Heart right ventricle (tissue), 16 donors: ENCODE measurements around the gene RPS6KA1. TPM values are rescaled to one million over a fixed set of nuclear protein-coding genes. Genes with fewer than 3 reads are reported as not detected.

Source experiments
- ATAC-seq, 8 donors: fragments of 200-7000 bp; cut with Tn5 transposase; one replicate each; pipeline ENCODE4 v1.9.1; 2020; ENCODE audit warnings: mild to moderate bottlenecking in 8 of 8, moderate library complexity in 8 of 8, moderate number of reproducible peaks in 1 of 8
- DNase-seq, 2 donors: peaks; one replicate each; pipeline ENCODE4 v3.0.0-alpha.2; 2020
- H3K27ac ChIP-seq, 10 donors: fragments of 200-600 bp; sonication (generic) in 2 of 10; one replicate each; pipeline versions ENCODE4 v1.5.0 to v1.8.0; 2020 to 2022; ENCODE audit warnings: mild to moderate bottlenecking in 3 of 10
- H3K27me3 ChIP-seq, 7 donors: fragments of 200-600 bp; one replicate each; pipeline ENCODE4 v1.8.0; 2021 to 2022; ENCODE audit warnings: mild to moderate bottlenecking in 2 of 7
- H3K36me3 ChIP-seq, 9 donors: fragments of 200-600 bp; sonication (generic) in 1 of 9; one replicate each; pipeline versions ENCODE4 v1.5.0 to v1.8.0; 2020 to 2022; ENCODE audit warnings: mild to moderate bottlenecking in 2 of 9
- H3K4me1 ChIP-seq, 9 donors: fragments of 200-600 bp; sonication (generic) in 1 of 9; one replicate each; pipeline versions ENCODE4 v1.5.0 to v1.8.0; 2020 to 2022; ENCODE audit warnings: mild to moderate bottlenecking in 4 of 9
- H3K4me3 ChIP-seq, 10 donors: fragments of 200-600 bp; sonication (generic) in 2 of 10; one replicate each; pipeline versions ENCODE4 v1.5.0 to v1.8.0; 2020 to 2022; ENCODE audit warnings: mild to moderate bottlenecking in 7 of 10, moderate library complexity in 2 of 10
- H3K9me3 ChIP-seq, 11 donors: fragments of 200-600 bp in 10 of 11; sonication (generic) in 2 of 11; one replicate each; pipeline versions ENCODE4 v1.5.0 to v1.8.0; 2013 to 2022; ENCODE audit warnings: mild to moderate bottlenecking in 2 of 11, control low read depth in 1 of 11, moderate library complexity in 1 of 11
- CTCF ChIP-seq, 9 donors: fragments of 200-600 bp; sonication (generic) in 2 of 9; IDR thresholded peaks; one replicate each; pipeline versions ENCODE4 v1.5.0 to v1.8.0; 2021 to 2022; ENCODE audit warnings: antibody characterized with exemption in 9 of 9, mild to moderate bottlenecking in 5 of 9, moderate library complexity in 1 of 9
- WGBS, 2 donors: extraction: QIAGEN DNeasy Blood & Tissue Kit; methylation state at CpG; one replicate each; pipeline ENCODE4 v1.1.7; 2013; ENCODE audit warnings: inconsistent platforms in 1 of 2; 5-methylcytosine and 5-hydroxymethylcytosine counted together
- intact Hi-C, 10 donors: fragments of 100-400 bp; cut with DNase I; formaldehyde crosslinking; loops; one replicate each; pipeline versions ENCODE4 v1.11.1 to v1.14.2; 2022
- polyA plus RNA-seq, 2 donors: library from polyadenylated mRNA; stranded (reverse); fragments of 200-250 nt; gene quantifications; one replicate each; pipeline ENCODE4 v1.2.3, GENCODE V29; 2013
- total RNA-seq, 10 donors: library from RNA; stranded (reverse); fragmentation: NEBNext Ultra II Directional in 3 of 10; extraction: Animal tissue kit (Norgen Biotek cat#: 25700) in 3 of 10; gene quantifications; one replicate each; pipeline versions ENCODE4 v1.2.1 to v1.2.4, GENCODE V29; 2021 to 2023
- donor health status: Arrhythmogenic right ventricular cardiomyopathy.
- donor health status: ischemic (EF 13 %, LVEDD 7.1; RV severe dilation, severe dysfunction).
- donor health status: healthy with polysubstance abuse.
- donor health status: DM: no; HTN: yes; CAD: no.
- donor health status: DM: no; HTN: no; CAD: no.
- donor health status: ischemic (EF 25% LVEDD 6.9; RV normal size, moderate dysfunction).
- donor health status: ischemic (EF 25% LVEDD 5.7; RV mildly dilated, moderate dysfunction).
- donor health status: healthy.
- donor health status: DM: yes; HTN: yes; CAD: no.
- donor health status: Ischemic cardiomyopathy.
- donor health status: ischemic (EF 35%, LVEDD 5.7; RV mildly dilated, moderate dysfunction).
- donor health status: nonischemic (EF 11% LVEDD 7.7; RV severe dilation, severe dysfunction).
- donor health status: DM: yes; HTN: yes; CAD: no.
- donor health status: PGD.
- donor health status: ischemic (EF 29% LVEDD 5.4; RV normal size, mild dysfunction).
- donor health status: nonischemic (EF 23%, LVEDD 6.1; RV moderate dilation, normal function).

RPS6KA1 gene
- total and polyA plus RNA-seq, 12 donors, result 1.4 to 12.2 (median 2.8) TPM

GRCh38 chr1:26542771-26543451, 13.3 kb downstream of the RPS6KA1 start:
- intact Hi-C loops, result no loop called here
- no peaks in the 10 kb centered on the region for H3K27me3 ChIP-seq
- peaks cover 0 to 90% (median 30%) of the 10 kb centered on the region in 9 donors for H3K4me1 ChIP-seq
- DNase-seq (no peak), ATAC-seq (peak in 3 of 8 donors; percentile 7 to 31 (median 18))
- peak overlapping the region in 7 of 10 donors; percentile 47 to 96 (median 72) for H3K27ac ChIP-seq
- H3K4me3 ChIP-seq, result peak overlapping the region in 6 of 10 donors; percentile 6 to 43 (median 18)
- H3K36me3 ChIP-seq, result peaks cover 0 to 13% (median 0%) of the 10 kb centered on the region in 9 donors
- H3K9me3 ChIP-seq, result no peaks in the 10 kb centered on the region
- 88 to 89% methylated on average over 9 of the region's 9 CpGs for WGBS, 2 donors
- TF ChIP-seq CTCF (IDR thresholded peaks at IDR 0.05), result no peak

- Histone ChIP-seq H3K36me3 (peaks cover 0 to 18% (median 0%) of the 10 kb centered on the region in 9 donors), H3K27ac (peak overlapping the region in 7 of 10 donors; percentile 47 to 96 (median 72)), H3K27me3 (no peaks in the 10 kb centered on the region), H3K4me1 (peaks cover 0 to 85% (median 30%) of the 10 kb centered on the region in 9 donors), H3K4me3 (peak overlapping the region in 6 of 10 donors; percentile 6 to 43 (median 18)), H3K9me3 (no peaks in the 10 kb centered on the region)
- DNase-seq (no peak), ATAC-seq (no peak)
- TF ChIP-seq CTCF (IDR thresholded peaks at IDR 0.05), result no peak
- WGBS, 2 donors, result 83 to 86% methylated on average over 5 of the region's 5 CpGs
- intact Hi-C loops, result no loop called here
Observed at GRCh38 chr1:26543462-26543861, 13.9 kb downstream of the RPS6KA1 start.

DNA sequence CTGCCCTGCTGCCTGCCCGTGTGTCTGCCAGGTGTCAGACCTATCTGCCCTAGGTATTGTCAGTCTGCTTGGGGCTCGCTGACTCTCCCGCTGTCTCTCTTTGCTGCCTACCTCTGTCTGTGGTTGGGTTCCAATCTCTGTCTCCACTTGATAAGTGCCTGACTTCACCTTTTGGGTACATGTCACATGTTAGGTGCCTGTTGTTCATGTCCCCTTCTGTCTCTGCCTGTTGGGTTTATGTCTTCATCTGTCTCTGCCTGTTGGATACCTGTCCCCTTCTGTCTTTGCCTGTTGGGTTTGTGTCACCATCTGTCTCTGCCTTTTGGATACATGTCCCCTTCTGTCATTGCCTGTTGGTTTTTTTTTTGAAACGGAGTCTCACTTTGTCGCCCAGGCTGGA, 14.6 kb downstream of the RPS6KA1 start:
- H3K27ac ChIP-seq, result peak overlapping the region in 2 of 10 donors; percentile 26 to 96

GRCh38 chr1:26545969-26546323, 16.4 kb downstream of the RPS6KA1 start:
- H3K4me3 ChIP-seq, result peak overlapping the region in 7 of 10 donors; percentile 1 to 78 (median 36)
- DNase-seq (no peak), ATAC-seq (peak in 1 of 8 donors; percentile 25)
- H3K27me3 ChIP-seq, result no peaks in the 10 kb centered on the region
- peak overlapping the region in 2 of 10 donors; percentile 41 to 96 for H3K27ac ChIP-seq
- TF ChIP-seq CTCF (IDR thresholded peaks at IDR 0.05), result no peak
- no peaks in the 10 kb centered on the region for H3K9me3 ChIP-seq
- intact Hi-C loops, result no loop called here
- WGBS, 2 donors, result 90 to 98% methylated on average over 4 of the region's 4 CpGs
- H3K4me1 ChIP-seq, result peaks cover 0 to 60% (median 15%) of the 10 kb centered on the region in 9 donors
- H3K36me3 ChIP-seq, result peaks cover 0 to 37% (median 0%) of the 10 kb centered on the region in 9 donors

More for the DNA sequence above, 14.6 kb downstream of the RPS6KA1 start:
- Histone ChIP-seq H3K36me3 (peaks cover 0 to 24% (median 0%) of the 10 kb centered on the region in 9 donors), H3K27me3 (no peaks in the 10 kb centered on the region), H3K4me1 (peaks cover 0 to 78% (median 28%) of the 10 kb centered on the region in 9 donors), H3K4me3 (peak overlapping the region in 2 of 10 donors; percentile 17 to 43), H3K9me3 (no peaks in the 10 kb centered on the region)
- intact Hi-C loops, result no loop called here
- WGBS, 2 donors, result 93 to 96% methylated on average over 5 of the region's 5 CpGs
- no peak for DNase-seq
- no peak for ATAC-seq
- TF ChIP-seq CTCF (IDR thresholded peaks at IDR 0.05), result no peak
